Measurements from ENCODE around the gene FBXO10.

The FBXO10 gene

DNA sequence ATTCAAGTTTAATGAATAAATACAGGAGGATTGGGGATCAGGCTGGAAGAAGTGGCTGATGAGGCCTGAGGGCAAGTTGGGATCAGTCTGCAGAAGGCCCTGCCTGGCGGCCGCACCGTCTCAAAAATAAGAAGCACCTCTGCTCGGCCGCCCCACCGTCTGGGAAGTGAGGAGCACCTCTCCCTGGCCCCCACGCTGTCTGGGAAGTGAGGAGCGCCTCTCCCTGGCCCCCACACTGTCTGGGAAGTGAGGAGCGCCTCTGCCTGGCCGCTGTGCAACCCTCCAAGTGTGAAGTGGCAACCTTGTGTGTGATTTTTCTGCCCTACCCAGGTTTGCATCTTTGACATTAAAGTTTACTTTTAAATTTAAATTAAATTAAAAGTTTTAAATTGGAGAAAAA, 55.1 kb downstream of the FBXO10 start:
- DNase-seq (ENCODE audit: low read depth in 1 of 2, low spot score in 1 of 2) = no peak
- H3K4me3 ChIP-seq (replicated peaks; ENCODE audit: insufficient read depth, low read length) = no peak overlapping the region
- no peak overlapping the region for H3K27ac ChIP-seq (replicated peaks)
- no peak for TF ChIP-seq SPI1 (IDR thresholded peaks at IDR 0.05; ENCODE audit: borderline replicate concordance, low read depth)
- TF ChIP-seq, protein P1, sequence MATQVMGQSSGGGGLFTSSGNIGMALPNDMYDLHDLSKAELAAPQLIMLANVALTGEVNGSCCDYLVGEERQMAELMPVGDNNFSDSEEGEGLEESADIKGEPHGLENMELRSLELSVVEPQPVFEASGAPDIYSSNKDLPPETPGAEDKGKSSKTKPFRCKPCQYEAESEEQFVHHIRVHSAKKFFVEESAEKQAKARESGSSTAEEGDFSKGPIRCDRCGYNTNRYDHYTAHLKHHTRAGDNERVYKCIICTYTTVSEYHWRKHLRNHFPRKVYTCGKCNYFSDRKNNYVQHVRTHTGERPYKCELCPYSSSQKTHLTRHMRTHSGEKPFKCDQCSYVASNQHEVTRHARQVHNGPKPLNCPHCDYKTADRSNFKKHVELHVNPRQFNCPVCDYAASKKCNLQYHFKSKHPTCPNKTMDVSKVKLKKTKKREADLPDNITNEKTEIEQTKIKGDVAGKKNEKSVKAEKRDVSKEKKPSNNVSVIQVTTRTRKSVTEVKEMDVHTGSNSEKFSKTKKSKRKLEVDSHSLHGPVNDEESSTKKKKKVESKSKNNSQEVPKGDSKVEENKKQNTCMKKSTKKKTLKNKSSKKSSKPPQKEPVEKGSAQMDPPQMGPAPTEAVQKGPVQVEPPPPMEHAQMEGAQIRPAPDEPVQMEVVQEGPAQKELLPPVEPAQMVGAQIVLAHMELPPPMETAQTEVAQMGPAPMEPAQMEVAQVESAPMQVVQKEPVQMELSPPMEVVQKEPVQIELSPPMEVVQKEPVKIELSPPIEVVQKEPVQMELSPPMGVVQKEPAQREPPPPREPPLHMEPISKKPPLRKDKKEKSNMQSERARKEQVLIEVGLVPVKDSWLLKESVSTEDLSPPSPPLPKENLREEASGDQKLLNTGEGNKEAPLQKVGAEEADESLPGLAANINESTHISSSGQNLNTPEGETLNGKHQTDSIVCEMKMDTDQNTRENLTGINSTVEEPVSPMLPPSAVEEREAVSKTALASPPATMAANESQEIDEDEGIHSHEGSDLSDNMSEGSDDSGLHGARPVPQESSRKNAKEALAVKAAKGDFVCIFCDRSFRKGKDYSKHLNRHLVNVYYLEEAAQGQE (IDR thresholded peaks at IDR 0.05; ENCODE audit: insufficient replicate concordance, low read depth) = no peak
- TF ChIP-seq, protein P2, sequence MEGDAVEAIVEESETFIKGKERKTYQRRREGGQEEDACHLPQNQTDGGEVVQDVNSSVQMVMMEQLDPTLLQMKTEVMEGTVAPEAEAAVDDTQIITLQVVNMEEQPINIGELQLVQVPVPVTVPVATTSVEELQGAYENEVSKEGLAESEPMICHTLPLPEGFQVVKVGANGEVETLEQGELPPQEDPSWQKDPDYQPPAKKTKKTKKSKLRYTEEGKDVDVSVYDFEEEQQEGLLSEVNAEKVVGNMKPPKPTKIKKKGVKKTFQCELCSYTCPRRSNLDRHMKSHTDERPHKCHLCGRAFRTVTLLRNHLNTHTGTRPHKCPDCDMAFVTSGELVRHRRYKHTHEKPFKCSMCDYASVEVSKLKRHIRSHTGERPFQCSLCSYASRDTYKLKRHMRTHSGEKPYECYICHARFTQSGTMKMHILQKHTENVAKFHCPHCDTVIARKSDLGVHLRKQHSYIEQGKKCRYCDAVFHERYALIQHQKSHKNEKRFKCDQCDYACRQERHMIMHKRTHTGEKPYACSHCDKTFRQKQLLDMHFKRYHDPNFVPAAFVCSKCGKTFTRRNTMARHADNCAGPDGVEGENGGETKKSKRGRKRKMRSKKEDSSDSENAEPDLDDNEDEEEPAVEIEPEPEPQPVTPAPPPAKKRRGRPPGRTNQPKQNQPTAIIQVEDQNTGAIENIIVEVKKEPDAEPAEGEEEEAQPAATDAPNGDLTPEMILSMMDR (IDR thresholded peaks at IDR 0.05; ENCODE audit: insufficient read depth, low read length) = no peak
- no peak for TF ChIP-seq GABPA (IDR thresholded peaks at IDR 0.05; ENCODE audit: low read depth)
- TF ChIP-seq POLR2AphosphoS5 (IDR thresholded peaks at IDR 0.05; ENCODE audit: low read depth) = no peak
- no peaks in the 10 kb centered on the region for H3K27me3 ChIP-seq (ENCODE audit: insufficient read depth, poor library complexity, severe bottlenecking)

DNA sequence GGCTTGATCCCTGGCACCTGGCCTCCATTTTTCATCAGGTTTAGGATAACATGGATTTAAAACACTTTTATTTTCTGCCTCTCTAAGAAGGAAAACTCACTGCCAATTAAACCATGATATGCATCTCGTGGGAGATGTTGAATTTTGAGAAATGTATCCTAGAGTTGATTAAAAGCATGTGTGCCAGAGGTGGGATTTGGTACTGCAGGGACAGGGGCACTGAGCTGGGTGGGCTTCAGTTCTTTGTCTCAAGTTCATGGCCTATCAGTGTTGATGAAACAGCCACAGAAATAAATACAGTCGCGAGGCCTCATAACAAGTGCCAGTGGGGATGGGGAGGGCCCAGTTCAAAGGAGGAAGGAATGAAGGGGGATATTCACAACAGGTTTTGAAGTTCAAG, 55.5 kb downstream of the FBXO10 start:
- TF ChIP-seq, protein P2 (IDR thresholded peaks at IDR 0.05; ENCODE audit: insufficient read depth, low read length) = no peak
- TF ChIP-seq SPI1 (IDR thresholded peaks at IDR 0.05; ENCODE audit: borderline replicate concordance, low read depth) (no peak), POLR2AphosphoS5 (IDR thresholded peaks at IDR 0.05; ENCODE audit: low read depth) (no peak), GABPA (IDR thresholded peaks at IDR 0.05; ENCODE audit: low read depth) (no peak)
- TF ChIP-seq, protein P1 (IDR thresholded peaks at IDR 0.05; ENCODE audit: insufficient replicate concordance, low read depth) = no peak
- no peak for DNase-seq (ENCODE audit: low read depth in 1 of 2, low spot score in 1 of 2)
- H3K27me3 ChIP-seq (ENCODE audit: insufficient read depth, poor library complexity, severe bottlenecking) = no peaks in the 10 kb centered on the region
- H3K4me3 ChIP-seq (replicated peaks; ENCODE audit: insufficient read depth, low read length) = no peak overlapping the region
- no peak overlapping the region for H3K27ac ChIP-seq (replicated peaks)

DNA sequence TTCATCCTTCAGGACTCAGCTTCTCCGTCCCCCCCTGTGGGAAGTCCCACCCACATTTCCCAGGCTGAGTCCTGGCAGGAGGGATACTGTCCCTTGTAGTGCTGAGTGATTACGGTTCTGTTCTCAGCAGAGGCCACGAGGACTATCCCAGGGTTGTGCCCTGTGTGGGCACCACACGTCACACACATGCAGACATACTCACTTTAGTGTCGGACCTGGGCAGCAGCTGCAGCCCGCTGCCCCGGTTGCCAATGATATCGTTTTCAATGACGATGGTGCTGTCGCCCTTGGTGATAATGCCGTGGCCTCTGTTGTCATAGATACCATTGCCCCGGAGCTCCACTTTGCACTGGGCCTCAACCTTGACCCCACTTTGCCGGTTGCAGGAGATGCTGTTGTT, 58.3 kb downstream of the FBXO10 start:
- DNase-seq (ENCODE audit: low read depth in 1 of 2, low spot score in 1 of 2) = no peak
- H3K27ac ChIP-seq (replicated peaks) = no peak overlapping the region
- no peak overlapping the region for H3K4me3 ChIP-seq (replicated peaks; ENCODE audit: insufficient read depth, low read length)
- no peaks in the 10 kb centered on the region for H3K27me3 ChIP-seq (ENCODE audit: insufficient read depth, poor library complexity, severe bottlenecking)
- no peak for TF ChIP-seq SPI1 (IDR thresholded peaks at IDR 0.05; ENCODE audit: borderline replicate concordance, low read depth)
- TF ChIP-seq, protein P1 (IDR thresholded peaks at IDR 0.05; ENCODE audit: insufficient replicate concordance, low read depth) = no peak
- TF ChIP-seq POLR2AphosphoS5 (IDR thresholded peaks at IDR 0.05; ENCODE audit: low read depth) = no peak
- TF ChIP-seq, protein P2 (IDR thresholded peaks at IDR 0.05; ENCODE audit: insufficient read depth, low read length) = no peak
- no peak for TF ChIP-seq GABPA (IDR thresholded peaks at IDR 0.05; ENCODE audit: low read depth)
